Measurements from ENCODE around the gene COA8. TPM values are rescaled to one million over a fixed set of nuclear protein-coding genes. Genes with fewer than 3 reads are reported as not detected.

Gene COA8
- polyA plus RNA-seq, 3 donors, result 13.2 to 58.1 (median 52.3) TPM

DNA sequence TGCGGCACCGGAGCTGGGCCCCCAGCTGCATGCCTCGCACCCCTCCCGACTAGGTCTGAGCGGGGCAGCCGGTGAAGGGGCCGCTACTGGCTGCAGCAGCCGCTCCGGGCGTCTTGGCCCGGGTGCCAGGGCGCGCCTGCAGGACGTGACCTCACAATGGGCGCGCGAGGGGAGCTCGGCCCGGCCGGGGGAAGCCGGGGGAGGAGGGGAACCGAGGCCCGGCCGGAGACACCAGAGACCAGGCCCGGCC lies 656 bp upstream of the COA8 start:
- intact Hi-C loops (cut with micrococcal nuclease), result loop anchor here (2.0 to 5.0 kb wide), 3 partner anchors 40 to 67 kb away; partner anchors contain the start of genes KLC1 (in 2 of the 2) and CKB (in 1 of the 2)
- H2AFZ ChIP-seq (ENCODE audit: insufficient read depth, low read depth, low read length, poor library complexity, severe bottlenecking), result peak overlapping the region; percentile 94
- no peaks in the 10 kb centered on the region for H3K27me3 ChIP-seq (ENCODE audit: control insufficient read depth in 2 of 2, insufficient read depth in 2 of 2, low read length in 2 of 2)
- peak in 1 of 3 donors; percentile 7 for DNase-seq
- peaks cover 19 to 41% of the 10 kb centered on the region in 2 donors for H3K36me3 ChIP-seq (replicated peaks in 1 of 2; ENCODE audit: control insufficient read depth in 1 of 2, insufficient read depth in 2 of 2, low read length in 2 of 2)
- peaks cover 98% of the 10 kb centered on the region for H3K79me2 ChIP-seq (ENCODE audit: insufficient read depth, low read length)
- peaks cover 33 to 36% of the 10 kb centered on the region in 2 donors for H3K36me3 Mint-ChIP-seq
- peak overlapping the region; percentile 94 for H3K9ac ChIP-seq (ENCODE audit: insufficient read depth, low read length, poor library complexity, severe bottlenecking)
- WGBS (ENCODE audit: insufficient coverage), result 0% methylated on average over 25 of the region's 25 CpGs
- no peaks in the 10 kb centered on the region for H3K9me3 ChIP-seq (replicated peaks in 1 of 2; ENCODE audit: control insufficient read depth in 1 of 2, insufficient read depth in 1 of 2, low read length in 2 of 2)
- peak overlapping the region; percentile 91 to 94 for H3K4me3 Mint-ChIP-seq
- H3K4me2 ChIP-seq (replicated peaks; ENCODE audit: extremely low read depth, low read length, poor library complexity, severe bottlenecking), result peak overlapping the region; percentile 82
- H3K27me3 Mint-ChIP-seq (ENCODE audit: low read depth in 3 of 3), result no peaks in the 10 kb centered on the region
- peaks cover 37% of the 10 kb centered on the region for H3K4me1 Mint-ChIP-seq
- H3K27ac ChIP-seq (ENCODE audit: low read depth in 1 of 2, low read length in 2 of 2), result peak overlapping the region; percentile 68 to 88
- H3K4me3 ChIP-seq (replicated peaks in 1 of 3; ENCODE audit: low read depth in 2 of 3, low read length in 3 of 3), result peak overlapping the region; percentile 76 to 98 (median 89)
- H3K9me3 Mint-ChIP-seq, result no peaks in the 10 kb centered on the region
- TF ChIP-seq, protein P1, sequence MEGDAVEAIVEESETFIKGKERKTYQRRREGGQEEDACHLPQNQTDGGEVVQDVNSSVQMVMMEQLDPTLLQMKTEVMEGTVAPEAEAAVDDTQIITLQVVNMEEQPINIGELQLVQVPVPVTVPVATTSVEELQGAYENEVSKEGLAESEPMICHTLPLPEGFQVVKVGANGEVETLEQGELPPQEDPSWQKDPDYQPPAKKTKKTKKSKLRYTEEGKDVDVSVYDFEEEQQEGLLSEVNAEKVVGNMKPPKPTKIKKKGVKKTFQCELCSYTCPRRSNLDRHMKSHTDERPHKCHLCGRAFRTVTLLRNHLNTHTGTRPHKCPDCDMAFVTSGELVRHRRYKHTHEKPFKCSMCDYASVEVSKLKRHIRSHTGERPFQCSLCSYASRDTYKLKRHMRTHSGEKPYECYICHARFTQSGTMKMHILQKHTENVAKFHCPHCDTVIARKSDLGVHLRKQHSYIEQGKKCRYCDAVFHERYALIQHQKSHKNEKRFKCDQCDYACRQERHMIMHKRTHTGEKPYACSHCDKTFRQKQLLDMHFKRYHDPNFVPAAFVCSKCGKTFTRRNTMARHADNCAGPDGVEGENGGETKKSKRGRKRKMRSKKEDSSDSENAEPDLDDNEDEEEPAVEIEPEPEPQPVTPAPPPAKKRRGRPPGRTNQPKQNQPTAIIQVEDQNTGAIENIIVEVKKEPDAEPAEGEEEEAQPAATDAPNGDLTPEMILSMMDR (IDR thresholded peaks at IDR 0.05), result no peak
- H3K4me1 ChIP-seq (ENCODE audit: control insufficient read depth in 1 of 2, insufficient read depth in 2 of 2, low read length in 2 of 2), result peaks cover 24 to 31% of the 10 kb centered on the region in 2 donors
- peaks cover 64% of the 10 kb centered on the region for H4K20me1 ChIP-seq (ENCODE audit: insufficient read depth, low read length)
- H3K27ac Mint-ChIP-seq, result peak overlapping the region; percentile 81 to 91 (median 83)

GRCh38 chr14:103563226-103563620 lies 463 bp downstream of the COA8 start:
- Mint-ChIP-seq H3K4me3 (peak overlapping the region; percentile 90 to 96), H3K27me3 (ENCODE audit: low read depth in 3 of 3) (no peaks in the 10 kb centered on the region), H3K9me3 (no peaks in the 10 kb centered on the region), H3K27ac (peak overlapping the region; percentile 48 to 91 (median 81)), H3K4me1 (peaks cover 36% of the 10 kb centered on the region), H3K36me3 (peaks cover 23 to 34% of the 10 kb centered on the region in 2 donors)
- no peaks in the 10 kb centered on the region for H3K9me3 ChIP-seq (replicated peaks in 1 of 2; ENCODE audit: control insufficient read depth in 1 of 2, insufficient read depth in 1 of 2, low read length in 2 of 2)
- no peak for DNase-seq
- peak overlapping the region; percentile 82 for H3K4me2 ChIP-seq (replicated peaks; ENCODE audit: extremely low read depth, low read length, poor library complexity, severe bottlenecking)
- under 1% methylated on average over 22 of the region's 22 CpGs for WGBS (ENCODE audit: insufficient coverage)
- H3K79me2 ChIP-seq (ENCODE audit: insufficient read depth, low read length), result peaks cover 98% of the 10 kb centered on the region
- H4K20me1 ChIP-seq (ENCODE audit: insufficient read depth, low read length), result peaks cover 62% of the 10 kb centered on the region
- TF ChIP-seq, protein P1 (IDR thresholded peaks at IDR 0.05), result no peak
- peak overlapping the region; percentile 94 for H2AFZ ChIP-seq (ENCODE audit: insufficient read depth, low read depth, low read length, poor library complexity, severe bottlenecking)
- peak overlapping the region; percentile 30 to 88 for H3K27ac ChIP-seq (ENCODE audit: low read depth in 1 of 2, low read length in 2 of 2)
- intact Hi-C loops (cut with micrococcal nuclease), result loop anchor here (2.0 to 5.0 kb wide), 3 partner anchors 41 to 66 kb away; partner anchors contain the start of genes KLC1 (in 2 of the 2) and CKB (in 1 of the 2)
- H3K9ac ChIP-seq (ENCODE audit: insufficient read depth, low read length, poor library complexity, severe bottlenecking), result peak overlapping the region; percentile 94
- peaks cover 19 to 31% of the 10 kb centered on the region in 2 donors for H3K36me3 ChIP-seq (replicated peaks in 1 of 2; ENCODE audit: control insufficient read depth in 1 of 2, insufficient read depth in 2 of 2, low read length in 2 of 2)
- peak overlapping the region; percentile 89 to 98 (median 92) for H3K4me3 ChIP-seq (replicated peaks in 1 of 3; ENCODE audit: low read depth in 2 of 3, low read length in 3 of 3)
- H3K27me3 ChIP-seq (ENCODE audit: control insufficient read depth in 2 of 2, insufficient read depth in 2 of 2, low read length in 2 of 2), result no peaks in the 10 kb centered on the region
- peaks cover 24 to 31% of the 10 kb centered on the region in 2 donors for H3K4me1 ChIP-seq (ENCODE audit: control insufficient read depth in 1 of 2, insufficient read depth in 2 of 2, low read length in 2 of 2)
